ENCODE data around the gene COMT. TPM values are rescaled to one million over a fixed set of nuclear protein-coding genes. Genes with fewer than 3 reads are reported as not detected.

COMT gene
- total and polyA plus RNA-seq, 9 of the 15 experiments (the other 6 are each of a cell fraction or from before 2014, with no cell fraction given), result 12.5 to 351 (median 155) TPM

DNA sequence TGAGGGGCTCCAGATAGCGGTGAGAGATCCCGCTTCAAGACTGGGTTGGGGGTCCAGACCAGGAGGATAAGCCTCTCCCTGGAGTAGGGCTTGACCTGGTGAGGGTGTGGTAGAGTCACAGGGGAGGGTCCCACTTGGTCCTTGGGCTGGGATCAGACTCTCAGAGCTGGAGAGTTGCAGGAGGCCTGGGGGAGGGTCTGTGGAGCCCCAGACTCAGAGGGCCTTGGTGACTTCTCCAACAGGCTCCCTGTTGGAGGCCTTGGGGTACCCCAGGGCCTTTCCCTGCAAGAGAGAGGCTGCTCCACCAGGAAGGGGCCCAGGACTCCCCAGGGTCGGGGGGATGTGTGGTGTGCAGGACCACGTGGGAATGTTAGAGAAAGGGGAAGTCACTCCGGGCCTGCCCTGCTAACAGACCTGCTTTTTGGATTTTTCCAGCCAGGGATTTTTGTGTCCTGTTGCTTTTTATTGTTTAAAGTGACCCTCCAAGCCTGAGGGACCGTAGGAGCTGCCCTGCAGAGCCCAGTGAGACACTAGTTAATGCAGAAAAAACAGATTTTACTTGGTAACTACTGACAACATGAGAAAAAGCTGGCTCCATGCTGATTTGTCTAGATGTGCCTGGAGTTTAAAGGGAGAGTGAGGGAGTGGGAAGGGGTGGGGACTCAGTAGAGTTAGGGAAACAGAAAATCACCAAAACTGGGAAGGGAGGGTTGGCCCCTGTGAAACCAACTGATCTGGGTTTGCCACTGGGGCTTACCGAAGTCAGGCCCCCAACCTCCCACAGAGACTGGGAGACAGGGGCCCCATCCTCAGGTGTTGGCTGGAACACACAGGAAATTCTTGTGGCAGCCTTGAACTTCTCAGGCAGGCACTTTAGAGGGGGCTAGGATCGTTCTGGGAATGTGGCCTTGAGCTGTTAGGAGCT, 847 bp downstream of the COMT start (continued):
- no peak for TF ChIP-seq HINFP (tag; conservative IDR thresholded peaks at IDR 0.05; ENCODE audit: low read depth)
- peak; percentile 81 for TF ChIP-seq ZNF57 (CRISPR knock-in tag; IDR thresholded peaks at IDR 0.05)
- peak; percentile 43; the same call in 1 of the 2 replicates for TF ChIP-seq BHLHE40 (IDR thresholded peaks at IDR 0.05; ENCODE audit: low read length)
- TF ChIP-seq HNRNPK (IDR thresholded peaks at IDR 0.05; ENCODE audit: low read depth, low read length, poor library complexity, severe bottlenecking), result no peak
- TF ChIP-seq CHD2 (IDR thresholded peaks at IDR 0.05; ENCODE audit: low read depth, low read length), result peak; percentile 3; the same call in 1 of the 2 replicates
- TF ChIP-seq ZNF41 (CRISPR knock-in tag; conservative IDR thresholded peaks at IDR 0.05), result peak; percentile 71
- peak; percentile 99 for TF ChIP-seq SRSF3 (IDR thresholded peaks at IDR 0.05; ENCODE audit: insufficient read depth, low read length)
- peak; percentile 73; the same call in 1 of the 2 replicates for TF ChIP-seq ZNF444 (CRISPR knock-in tag; IDR thresholded peaks at IDR 0.05)
- TF ChIP-seq FOXO4 (CRISPR knock-in tag; IDR thresholded peaks at IDR 0.05), result peak; percentile 4; the same call in 1 of the 2 replicates
- TF ChIP-seq E2F3 (CRISPR knock-in tag; IDR thresholded peaks at IDR 0.05), result peak; percentile 82
- TF ChIP-seq, protein P1, sequence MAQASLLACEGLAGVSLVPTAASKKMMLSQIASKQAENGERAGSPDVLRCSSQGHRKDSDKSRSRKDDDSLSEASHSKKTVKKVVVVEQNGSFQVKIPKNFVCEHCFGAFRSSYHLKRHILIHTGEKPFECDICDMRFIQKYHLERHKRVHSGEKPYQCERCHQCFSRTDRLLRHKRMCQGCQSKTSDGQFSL (CRISPR knock-in tag; IDR thresholded peaks at IDR 0.05), result no peak
- TF ChIP-seq, protein P1 (tag; IDR thresholded peaks at IDR 0.05), result peak in 1 of 2 experiments; percentile 5; a peak in 1 of 4 replicates
- TF ChIP-seq ZNF561 (CRISPR knock-in tag; conservative IDR thresholded peaks at IDR 0.05), result peak; percentile 20; the same call in 1 of the 2 replicates
- TF ChIP-seq MECOM (CRISPR knock-in tag; IDR thresholded peaks at IDR 0.05), result 0 out of 2 replicates have a peak, but pooled peaks have one; percentile 28
- peak; percentile 91 for TF ChIP-seq RFX5 (IDR thresholded peaks at IDR 0.05; ENCODE audit: low read depth, low read length)
- peak; percentile 53 to 63; a peak in 3 of 4 replicates for TF ChIP-seq MAZ (CRISPR knock-in tag; conservative IDR thresholded peaks at IDR 0.05 in 1 of 2, IDR thresholded peaks at IDR 0.05 in 1 of 2)
- TF ChIP-seq, protein P2, sequence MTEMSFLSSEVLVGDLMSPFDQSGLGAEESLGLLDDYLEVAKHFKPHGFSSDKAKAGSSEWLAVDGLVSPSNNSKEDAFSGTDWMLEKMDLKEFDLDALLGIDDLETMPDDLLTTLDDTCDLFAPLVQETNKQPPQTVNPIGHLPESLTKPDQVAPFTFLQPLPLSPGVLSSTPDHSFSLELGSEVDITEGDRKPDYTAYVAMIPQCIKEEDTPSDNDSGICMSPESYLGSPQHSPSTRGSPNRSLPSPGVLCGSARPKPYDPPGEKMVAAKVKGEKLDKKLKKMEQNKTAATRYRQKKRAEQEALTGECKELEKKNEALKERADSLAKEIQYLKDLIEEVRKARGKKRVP (CRISPR knock-in tag; IDR thresholded peaks at IDR 0.05), result peak; percentile 54; the same call in 1 of the 2 replicates
- 0 out of 2 replicates have a peak, but pooled peaks have one; percentile 6 for TF ChIP-seq ZKSCAN3 (CRISPR knock-in tag; IDR thresholded peaks at IDR 0.05)
- peak; percentile 45; the same call in 1 of the 2 replicates for TF ChIP-seq ETV1 (tag; conservative IDR thresholded peaks at IDR 0.05; ENCODE audit: low read depth)
- no peak for TF ChIP-seq MTA2 (IDR thresholded peaks at IDR 0.05; ENCODE audit: low read depth)
- TF ChIP-seq ZNF140 (CRISPR knock-in tag; IDR thresholded peaks at IDR 0.05), result peak; percentile 78; the same call in 1 of the 2 replicates
- TF ChIP-seq RBBP5 (IDR thresholded peaks at IDR 0.05; ENCODE audit: borderline replicate concordance, insufficient read depth, low read length, poor library complexity, severe bottlenecking), result peak; percentile 75
